Thyroid gland (tissue), 4 donors: ENCODE data around the gene KREMEN1.

Experiments used
- CTCF ChIP-seq, 6 experiments: fragments of 200-600 bp in 3 of 6; fragments of 450-650 bp in 3 of 6; sonication (generic) in 3 of 6; IDR thresholded peaks; one replicate each; pipeline ENCODE4 v1.5.1; 2016 to 2019; ENCODE audit warnings: antibody characterized with exemption in 6 of 6, mild to moderate bottlenecking in 2 of 6, inconsistent platforms in 1 of 6, moderate library complexity in 1 of 6
- POLR2A ChIP-seq, 2 donors: fragments of 450-650 bp; IDR thresholded peaks; one replicate each; pipeline ENCODE4 v1.6.1; 2017; ENCODE audit warnings: antibody characterized with exemption in 2 of 2, mild to moderate bottlenecking in 2 of 2, moderate library complexity in 1 of 2

GRCh38 chr22:29070490-29070889 lies 2.3 kb upstream of the KREMEN1 start:
- TF ChIP-seq POLR2A (IDR thresholded peaks at IDR 0.05) (no peak), CTCF (IDR thresholded peaks at IDR 0.05) (no peak)
